Left renal cortex interstitium (tissue), 4 donors: ENCODE results near the gene LAX1. TPM values are rescaled to one million over a fixed set of nuclear protein-coding genes. Genes with fewer than 3 reads are reported as not detected.
"Not testable (repeated sequence)": the region's sequence is repeated elsewhere in the genome, so short reads cannot be mapped to it uniquely, and the experiment has no call there.

Source experiments
- DNase-seq, 4 donors: peaks; one replicate each; pipeline ENCODE4 v3.0.0-alpha.2; 2013; ENCODE audit warnings: low read depth in 4 of 4, low spot score in 2 of 4, missing footprints in 1 of 4
- polyA plus RNA-seq, 4 donors: library from polyadenylated mRNA; unstranded; fragments of 120-200 nt; gene quantifications; one replicate each; pipeline ENCODE4 v1.2.1, GENCODE V29; 2013; ENCODE audit not compliant: insufficient read length in 4 of 4

Gene LAX1, protein sequence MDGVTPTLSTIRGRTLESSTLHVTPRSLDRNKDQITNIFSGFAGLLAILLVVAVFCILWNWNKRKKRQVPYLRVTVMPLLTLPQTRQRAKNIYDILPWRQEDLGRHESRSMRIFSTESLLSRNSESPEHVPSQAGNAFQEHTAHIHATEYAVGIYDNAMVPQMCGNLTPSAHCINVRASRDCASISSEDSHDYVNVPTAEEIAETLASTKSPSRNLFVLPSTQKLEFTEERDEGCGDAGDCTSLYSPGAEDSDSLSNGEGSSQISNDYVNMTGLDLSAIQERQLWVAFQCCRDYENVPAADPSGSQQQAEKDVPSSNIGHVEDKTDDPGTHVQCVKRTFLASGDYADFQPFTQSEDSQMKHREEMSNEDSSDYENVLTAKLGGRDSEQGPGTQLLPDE
- under 1 TPM in 3 of 4 donors, not detected in 1; 0.16 to 0.22 (median 0.17) TPM for polyA plus RNA-seq

DNA sequence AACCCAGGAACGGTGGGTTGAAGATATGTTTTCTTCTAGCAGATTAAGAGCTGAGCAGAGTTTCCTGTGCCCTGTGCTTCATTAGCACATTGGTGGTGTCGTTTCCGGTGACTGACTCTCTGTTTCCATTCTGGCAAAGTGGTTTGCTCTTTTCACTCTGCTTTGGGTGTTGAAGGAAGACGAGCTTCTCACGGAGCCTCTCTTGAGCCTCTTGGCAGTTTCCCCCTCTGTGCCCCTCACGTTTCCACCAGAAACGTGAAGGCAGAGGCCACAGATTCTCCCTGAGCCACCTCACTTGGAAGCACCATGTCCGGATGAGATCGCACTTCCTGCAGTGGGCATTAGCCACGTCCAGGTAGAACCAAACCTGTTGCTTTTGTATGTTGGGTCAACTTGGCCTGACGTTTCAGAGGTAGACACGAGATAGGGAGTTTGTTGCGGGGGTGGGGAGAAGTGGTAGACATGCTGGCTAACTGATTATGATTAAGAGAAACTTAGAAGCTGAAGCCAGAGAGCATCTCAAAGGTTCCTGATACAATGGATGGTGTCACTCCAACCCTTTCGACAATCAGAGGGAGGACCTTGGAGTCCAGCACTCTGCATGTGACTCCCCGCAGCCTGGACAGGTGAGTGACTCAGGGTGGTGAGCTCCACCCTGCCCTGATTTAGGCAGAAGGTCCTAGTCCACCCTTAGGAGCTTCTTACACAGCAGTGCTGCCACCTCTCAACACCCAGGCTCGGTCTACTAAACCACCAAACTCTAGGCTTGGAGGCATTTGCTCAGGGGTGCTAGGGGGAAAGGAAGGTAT is at the start of gene LAX1:
Gene LAX1 (plus strand): TSS at position 155 of the 809 bp plus-strand sequence. CDS start 383 bp downstream, at position 538.
- no peak for DNase-seq

DNA sequence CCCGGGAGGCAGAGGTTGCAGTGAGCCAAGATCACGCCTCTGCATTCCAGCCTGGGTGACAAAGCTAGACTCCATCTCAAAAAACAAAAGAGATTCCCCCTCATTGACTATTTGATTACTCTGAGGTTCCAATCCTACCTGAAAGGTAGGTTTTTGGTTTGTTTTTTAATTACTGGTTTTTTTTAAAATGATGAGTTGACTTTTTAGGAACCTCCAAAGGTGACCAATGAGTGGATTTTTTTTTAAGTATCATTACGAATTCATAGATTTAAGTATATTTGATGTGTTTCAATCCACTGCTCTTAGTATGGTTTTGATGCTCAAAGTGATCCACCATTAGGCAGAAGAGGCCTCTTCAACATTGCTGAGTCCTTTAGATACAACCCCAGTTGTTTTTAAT is 47.9 kb upstream of the LAX1 start:
- DNase-seq, result no peak

DNA sequence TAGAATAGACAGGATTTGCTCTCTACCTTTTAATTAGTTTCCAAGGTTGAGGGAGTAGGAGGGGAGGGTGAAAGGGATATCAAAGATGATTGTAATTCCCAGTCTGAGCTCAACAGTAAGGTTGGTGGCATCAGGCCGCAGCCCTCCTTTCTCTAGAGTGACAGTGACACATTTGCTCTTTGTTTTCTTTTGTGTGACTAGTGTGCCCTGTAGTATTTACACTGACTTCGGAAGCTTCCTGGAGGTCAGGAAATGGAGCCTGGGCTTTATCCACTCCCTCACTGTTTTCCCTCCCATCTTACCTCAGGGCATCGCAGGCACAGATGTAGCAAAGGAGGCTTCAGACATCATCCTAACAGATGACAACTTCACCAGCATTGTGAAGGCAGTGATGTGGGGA is 44.7 kb upstream of the LAX1 start:
- no peak for DNase-seq

DNA sequence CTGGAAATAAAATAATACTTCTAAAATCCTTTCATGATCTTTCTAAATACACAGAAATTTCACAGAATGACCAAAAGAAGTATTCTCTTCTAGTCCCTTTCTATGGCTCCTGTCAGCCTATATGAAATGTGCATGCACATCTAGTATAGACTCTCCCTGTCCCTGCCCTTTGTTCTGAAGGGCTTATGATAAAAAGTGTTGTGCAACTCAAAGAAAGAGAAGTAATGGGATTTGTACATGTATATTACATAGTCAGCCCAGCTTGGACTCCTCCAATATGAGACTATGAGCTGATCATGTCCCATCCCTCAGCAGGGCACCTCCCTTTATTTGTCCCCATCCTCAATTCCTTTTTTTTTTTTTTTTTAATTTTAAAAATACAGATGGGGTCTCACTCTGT is 42.1 kb upstream of the LAX1 start:
- no peak for DNase-seq

DNA sequence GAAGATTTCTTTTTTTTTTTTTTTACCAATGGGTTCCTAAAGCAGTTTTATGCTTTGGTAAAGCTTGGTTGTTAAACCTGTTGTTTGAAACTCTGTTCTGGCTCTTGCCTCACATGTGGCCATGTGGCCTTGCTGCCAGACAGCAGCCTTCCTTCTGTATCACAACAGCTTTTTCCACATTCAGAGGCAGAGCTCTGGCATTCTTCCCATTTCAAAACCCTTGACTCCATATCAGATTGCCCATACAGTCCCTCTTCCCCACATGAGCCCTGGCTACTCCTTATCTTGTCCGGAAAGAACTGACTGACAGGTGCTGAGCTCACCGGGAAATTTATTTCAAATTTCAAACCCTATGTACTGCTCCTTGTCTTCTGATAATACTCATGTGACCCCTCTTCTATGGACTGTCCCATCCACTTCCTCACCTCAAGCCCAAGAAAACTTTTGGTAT is 38.5 kb upstream of the LAX1 start:
- no peak for DNase-seq

DNA sequence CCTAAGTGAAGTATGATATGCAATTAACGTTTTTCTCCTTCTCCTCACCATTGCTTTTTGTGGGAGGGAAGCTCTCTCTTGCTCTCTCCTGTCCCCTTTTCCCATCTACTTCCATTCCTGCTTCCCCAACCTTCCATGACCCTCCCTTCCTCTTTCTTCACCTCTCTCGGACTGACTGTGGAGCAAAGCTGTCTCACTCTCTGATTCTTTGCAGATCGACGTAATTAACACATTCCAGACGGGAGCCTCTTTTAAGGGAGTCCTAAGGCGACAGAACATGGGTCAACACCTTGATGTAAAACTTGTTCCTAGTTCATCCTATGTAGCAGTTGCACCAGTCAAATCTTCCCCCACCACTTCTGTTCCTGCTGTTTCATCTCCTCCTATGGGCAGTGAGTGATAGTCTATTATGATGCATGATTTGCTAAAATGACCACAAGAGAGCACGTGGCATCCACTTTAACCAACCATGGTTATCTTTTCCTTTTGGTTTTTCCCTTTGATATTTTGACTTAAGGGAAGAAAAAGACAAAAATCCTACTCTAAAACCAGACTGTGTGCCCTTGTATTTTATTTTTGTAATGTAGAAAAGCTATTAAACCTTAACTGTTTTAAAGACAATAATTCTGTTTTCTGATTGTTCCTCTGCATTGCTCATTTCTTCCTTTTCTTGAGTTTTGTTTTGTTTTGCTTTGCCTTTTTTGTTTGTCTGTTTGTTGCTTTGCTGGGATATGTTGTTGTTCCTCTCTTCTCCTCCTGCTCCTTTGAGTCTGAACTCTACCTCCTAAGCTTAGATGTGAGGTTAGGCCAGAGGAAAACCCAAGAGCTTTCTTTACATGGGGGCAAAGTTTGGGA is 31.7 kb upstream of the LAX1 start:
- no peak for DNase-seq

DNA sequence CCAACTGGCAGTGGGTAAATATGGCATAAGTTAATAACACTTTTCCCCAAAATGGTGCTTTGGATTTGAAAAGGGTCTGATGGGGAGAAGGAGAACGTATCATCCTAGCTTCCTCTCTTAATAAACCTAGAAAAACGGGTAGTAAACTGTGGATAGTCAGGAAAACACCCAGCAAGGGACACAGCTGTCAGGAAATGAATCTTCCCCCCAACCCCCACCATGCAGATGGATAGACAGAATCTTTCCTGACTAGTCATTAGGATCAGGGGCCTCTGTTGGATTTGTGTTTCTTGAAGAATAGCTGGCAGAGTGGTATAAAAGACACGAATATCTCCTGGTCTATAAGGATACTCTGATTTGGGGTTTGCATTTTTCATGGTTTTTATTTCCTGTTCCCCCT is 22.5 kb upstream of the LAX1 start:
- no peak for DNase-seq

DNA sequence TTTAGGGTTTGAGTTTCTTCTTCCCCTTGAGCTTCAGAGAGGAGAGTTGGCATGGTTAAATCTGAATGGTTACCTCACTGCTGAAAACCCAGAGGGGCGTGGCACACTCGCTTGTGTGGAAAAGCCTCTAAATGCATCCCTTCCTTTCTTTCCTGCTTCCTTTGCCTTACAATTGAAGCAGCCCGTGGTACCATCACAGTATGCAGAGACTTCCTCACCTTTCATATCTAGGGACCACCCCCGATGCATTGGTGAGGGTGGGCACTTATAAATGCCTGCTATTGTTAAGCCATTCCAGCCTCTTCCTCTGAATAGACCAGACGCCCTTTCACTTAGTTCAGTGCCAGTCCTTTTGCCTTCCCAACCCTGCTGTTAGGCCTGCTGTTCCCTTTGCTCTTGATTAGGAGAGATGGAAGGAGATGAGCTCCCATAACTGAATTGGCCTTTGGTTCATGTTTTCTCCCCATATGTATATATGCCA is 21.9 kb upstream of the LAX1 start:
- no peak for DNase-seq

DNA sequence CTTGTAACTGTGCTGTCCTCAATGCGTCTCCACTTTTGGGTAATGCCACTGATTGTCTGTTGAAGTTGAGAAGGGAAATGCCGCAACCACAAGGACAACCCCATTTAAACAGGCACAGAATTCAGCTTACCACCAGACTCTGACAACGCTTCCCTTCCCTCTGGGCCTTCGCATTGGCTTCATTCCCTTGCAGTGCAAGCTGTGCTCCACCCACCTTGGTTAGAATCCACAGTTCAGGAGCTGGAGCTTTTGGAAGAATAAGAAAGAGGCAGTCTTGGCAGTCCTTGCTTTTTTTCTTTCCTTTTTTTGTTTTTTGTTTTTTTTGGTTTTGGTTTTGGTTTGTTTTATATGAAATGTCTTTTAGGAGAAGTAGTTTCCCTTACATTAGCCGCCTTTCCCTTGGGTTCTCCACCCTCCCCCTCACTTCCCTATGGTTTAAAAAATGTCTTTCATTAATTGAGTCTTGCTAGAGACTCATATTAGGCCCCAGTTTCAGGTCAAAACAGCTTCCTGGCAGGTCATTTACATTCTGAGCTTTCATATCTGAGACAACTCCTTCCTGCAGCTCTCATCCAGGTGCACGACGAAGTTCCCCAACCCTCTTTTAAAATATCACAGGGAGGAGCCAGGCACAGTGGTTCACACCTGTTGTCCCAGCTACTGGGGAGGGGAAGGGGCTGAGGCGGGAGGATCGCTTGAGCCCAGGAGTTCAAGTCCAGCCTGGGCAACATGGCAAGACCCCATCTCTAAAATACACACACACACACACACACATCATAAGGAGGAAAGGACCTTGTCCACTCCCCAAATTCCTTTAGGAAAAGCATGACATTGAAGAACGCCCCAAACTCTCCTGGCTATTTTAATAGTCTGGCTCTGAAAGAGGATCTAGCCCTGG is 20.7 kb upstream of the LAX1 start:
- DNase-seq, result no peak

DNA sequence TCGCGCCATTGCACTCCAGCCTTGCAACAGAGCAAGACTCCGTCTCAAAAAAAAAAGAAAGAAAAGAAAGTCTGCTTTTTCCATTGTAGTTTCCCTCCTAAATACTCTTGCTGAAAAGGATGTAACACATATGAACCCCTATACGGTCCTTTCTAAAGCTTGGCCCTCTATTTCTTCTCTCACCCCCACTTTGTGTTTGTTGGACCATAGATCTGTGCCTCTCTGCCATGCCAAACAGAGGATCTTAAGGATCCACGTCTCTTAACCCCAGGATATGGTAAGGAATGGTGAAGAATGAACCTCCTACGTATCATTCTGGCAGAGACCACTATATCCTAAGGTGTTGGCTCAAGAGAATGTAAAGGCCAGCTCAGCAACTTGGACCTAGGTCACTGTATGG is 18.7 kb upstream of the LAX1 start:
- DNase-seq, result no peak

DNA sequence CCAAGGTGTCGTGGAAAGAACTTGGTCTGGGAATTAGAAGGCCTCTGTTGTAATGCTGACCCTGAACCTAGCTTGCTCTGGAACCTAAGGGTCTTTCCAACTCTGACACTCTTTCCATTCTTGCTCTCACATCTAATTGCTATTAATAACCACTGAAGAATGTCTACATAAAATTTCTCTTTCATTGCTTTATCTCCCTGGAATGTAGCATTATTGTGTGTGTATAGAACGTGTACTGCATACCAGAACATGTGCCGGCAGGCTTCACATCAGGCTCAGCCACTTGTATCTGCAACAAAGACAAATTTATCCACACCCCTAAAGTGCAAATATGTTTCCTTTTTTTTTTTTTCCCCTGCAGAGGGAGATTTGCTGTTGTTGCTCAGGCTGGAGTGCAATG is 13.9 kb upstream of the LAX1 start:
- no peak for DNase-seq

DNA sequence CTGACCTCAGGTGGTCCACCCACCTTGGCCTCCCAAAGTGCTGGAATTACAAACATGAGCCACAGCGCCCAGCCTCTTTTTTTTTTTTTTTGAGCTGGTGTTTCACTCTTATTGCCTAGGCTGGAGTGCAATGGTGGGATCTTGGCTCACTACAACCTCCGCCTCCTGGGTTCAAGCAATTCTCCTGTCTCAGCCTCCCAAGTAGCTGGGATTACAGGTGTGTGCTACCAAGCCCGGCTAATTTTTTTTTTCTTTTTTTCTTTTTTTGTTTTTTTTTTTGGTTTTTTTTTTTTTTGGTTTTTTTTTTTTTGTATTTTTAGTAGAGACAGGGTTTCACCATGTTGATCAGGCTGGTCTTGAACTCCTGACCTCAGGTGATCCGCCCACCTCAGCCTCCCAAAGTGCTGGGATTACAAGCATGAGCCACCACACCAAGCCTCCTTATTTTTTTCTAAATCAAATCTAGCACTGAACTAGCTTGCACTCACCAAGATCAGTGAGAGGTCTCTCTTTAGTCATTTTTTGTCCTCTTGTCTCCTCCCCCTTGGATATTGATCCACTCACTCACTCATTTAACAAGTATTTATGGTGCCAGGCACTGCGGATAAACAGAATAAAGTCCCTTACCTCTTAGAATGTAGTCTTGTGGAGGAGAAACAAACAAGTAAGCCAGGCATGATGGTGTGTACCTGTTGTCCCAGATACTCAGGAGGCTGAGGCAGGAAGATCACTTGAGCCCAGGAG is 13.2 kb upstream of the LAX1 start:
- DNase-seq, result not testable (repeated sequence)

DNA sequence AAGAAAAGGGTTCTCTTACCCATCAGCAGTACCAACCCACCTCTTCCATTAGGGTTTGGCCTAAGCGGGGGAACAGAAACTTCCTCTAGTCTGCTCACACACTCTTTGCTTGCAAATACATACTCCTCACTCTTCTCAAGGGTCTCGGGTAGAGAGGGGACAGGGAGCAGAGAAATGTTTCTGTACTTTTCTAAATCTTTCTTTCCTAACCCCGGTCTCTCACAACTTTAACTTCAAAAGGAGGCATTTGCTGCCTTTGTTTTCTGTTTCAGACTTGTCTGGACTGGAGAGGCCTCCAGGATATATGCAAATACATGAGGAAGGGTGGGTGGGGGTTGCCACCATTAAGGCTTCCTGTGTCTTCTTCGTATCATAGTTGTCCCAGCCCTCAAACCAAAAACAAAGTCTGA is 10.5 kb upstream of the LAX1 start:
- no peak for DNase-seq

DNA sequence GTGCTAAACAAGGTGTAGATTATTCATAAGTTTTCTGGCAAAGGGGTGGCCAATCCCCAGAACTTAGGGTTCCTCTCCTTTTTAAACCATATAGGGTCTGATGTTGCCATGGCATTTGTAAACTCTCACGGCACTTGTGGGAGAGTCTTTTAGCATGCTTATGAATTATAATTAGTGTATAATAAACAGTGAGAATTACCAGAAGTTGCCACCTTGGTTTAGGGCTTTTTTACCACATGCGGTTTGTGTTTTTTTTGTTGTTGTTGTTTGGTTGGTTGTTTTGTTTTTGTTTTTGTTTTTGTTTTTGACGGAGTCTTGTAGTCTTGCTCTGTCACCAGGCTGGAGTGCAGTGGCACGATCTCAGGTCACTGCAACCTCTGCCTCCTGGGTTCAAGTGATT is 8.9 kb upstream of the LAX1 start:
- no peak for DNase-seq

DNA sequence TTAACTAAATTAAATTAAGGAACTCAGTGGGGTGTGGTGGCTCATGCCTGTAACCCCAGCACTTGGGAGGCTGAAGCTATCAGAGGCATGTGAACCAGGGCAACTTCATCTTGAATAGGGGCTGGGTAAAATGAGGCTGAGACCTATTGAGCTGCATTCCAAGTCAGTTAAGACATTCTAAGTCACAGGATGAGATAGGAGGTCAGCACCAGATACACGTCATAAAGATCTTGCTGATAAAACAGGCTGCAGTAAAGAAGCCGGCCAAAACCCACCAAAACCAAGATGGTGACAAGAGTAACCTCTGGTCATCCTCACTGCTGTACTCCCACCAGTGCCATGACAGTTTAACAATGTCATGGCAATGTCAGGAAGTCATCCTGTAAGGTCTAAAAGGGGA is 6.2 kb upstream of the LAX1 start:
- DNase-seq, result not testable (repeated sequence)

DNA sequence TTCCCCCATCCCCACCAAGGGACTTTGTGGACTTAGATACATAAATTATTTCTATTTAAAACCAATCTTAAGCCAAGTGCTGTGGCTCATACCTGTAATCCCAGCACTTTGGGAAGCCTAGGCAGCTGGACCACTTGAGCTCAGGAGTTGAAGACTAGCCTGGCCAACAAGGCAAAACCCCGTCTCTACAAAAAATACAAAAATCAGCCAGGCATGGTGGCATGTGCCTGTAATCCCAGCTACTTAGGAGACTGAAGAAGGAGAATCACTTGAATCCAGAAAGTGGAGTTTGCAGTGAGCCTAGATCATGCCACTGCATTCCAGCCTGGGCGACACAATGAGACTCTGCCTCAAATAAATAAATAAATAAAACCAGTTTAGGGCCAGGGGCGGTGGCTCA is 4.5 kb upstream of the LAX1 start:
- no peak for DNase-seq

DNA sequence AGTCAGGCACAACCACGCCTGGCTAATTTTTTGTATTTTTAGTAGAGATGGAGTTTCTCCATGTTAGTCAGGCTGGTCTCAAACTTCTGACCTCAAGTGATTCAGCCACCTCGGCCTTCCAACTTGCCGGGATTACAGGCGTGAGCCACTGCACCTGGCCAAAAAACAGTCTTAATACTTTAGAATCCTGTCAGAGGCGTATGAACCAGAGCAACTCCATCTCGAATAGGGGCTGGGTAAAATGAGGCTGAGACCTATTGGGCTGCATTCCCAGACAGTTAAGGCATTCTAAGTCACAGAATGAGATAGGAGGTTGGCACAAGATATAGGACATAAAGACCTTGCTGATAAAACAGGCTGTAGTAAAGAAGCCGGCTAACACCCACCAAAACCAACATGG is 3.0 kb upstream of the LAX1 start:
- not testable (repeated sequence) for DNase-seq

DNA sequence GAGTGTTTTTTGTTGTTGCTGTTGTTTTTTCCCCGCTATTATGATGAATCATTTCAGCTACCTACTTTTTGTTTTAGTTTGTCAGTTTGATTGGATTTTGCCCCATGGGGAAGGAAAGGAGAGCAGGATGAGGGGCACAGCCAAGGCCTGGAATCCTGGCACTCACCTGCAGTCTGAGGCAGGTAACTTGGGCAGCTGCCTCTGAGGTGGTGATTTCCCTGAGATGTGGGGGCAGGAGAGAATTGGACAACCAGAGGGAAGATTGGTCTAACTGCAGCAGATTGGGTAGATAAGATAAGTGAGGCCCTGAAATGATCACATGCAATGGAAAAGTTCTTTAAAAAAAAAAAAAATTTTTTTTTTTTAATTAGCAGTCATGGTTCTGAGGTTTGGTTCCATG is 1.5 kb upstream of the LAX1 start:
- no peak for DNase-seq
